ENCODE data around the gene SLC24A3. TPM values are rescaled to one million over a fixed set of nuclear protein-coding genes. Genes with fewer than 3 reads are reported as not detected.

SLC24A3 gene
- total RNA-seq, 6 experiments from 2014 or later: not detected

DNA sequence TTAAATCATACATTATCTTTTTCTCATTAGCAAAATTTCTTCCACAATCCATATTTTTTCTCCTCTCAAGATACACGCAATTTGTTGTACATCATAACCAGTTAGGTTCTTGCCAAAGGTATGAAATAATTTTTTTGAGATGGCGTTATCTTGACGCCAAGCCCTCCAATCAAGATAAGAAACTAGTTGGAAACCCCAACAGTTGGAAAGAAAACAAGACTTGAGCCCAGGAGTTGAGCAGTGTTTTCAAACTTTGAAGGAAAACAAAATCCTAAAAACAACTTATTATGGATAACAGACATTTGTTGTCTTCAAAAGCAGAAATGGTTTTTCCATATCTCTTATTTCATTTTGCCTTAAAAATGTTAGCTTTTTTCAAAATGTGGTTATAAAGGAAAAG lies 184.8 kb downstream of the SLC24A3 start:
- DNase-seq: no peak
- Mint-ChIP-seq H3K4me1 (ENCODE audit: low read depth) (no peaks in the 10 kb centered on the region), H3K36me3 (ENCODE audit: low read depth) (no peaks in the 10 kb centered on the region), H3K27ac (no peak overlapping the region), H3K9me3 (peaks cover 37% of the 10 kb centered on the region), H3K27me3 (ENCODE audit: insufficient read depth) (no peaks in the 10 kb centered on the region; the same call in none of the 2 replicates), H3K4me3 (no peak overlapping the region)
- TF ChIP-seq, protein P1, sequence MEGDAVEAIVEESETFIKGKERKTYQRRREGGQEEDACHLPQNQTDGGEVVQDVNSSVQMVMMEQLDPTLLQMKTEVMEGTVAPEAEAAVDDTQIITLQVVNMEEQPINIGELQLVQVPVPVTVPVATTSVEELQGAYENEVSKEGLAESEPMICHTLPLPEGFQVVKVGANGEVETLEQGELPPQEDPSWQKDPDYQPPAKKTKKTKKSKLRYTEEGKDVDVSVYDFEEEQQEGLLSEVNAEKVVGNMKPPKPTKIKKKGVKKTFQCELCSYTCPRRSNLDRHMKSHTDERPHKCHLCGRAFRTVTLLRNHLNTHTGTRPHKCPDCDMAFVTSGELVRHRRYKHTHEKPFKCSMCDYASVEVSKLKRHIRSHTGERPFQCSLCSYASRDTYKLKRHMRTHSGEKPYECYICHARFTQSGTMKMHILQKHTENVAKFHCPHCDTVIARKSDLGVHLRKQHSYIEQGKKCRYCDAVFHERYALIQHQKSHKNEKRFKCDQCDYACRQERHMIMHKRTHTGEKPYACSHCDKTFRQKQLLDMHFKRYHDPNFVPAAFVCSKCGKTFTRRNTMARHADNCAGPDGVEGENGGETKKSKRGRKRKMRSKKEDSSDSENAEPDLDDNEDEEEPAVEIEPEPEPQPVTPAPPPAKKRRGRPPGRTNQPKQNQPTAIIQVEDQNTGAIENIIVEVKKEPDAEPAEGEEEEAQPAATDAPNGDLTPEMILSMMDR (IDR thresholded peaks at IDR 0.05): no peak

DNA sequence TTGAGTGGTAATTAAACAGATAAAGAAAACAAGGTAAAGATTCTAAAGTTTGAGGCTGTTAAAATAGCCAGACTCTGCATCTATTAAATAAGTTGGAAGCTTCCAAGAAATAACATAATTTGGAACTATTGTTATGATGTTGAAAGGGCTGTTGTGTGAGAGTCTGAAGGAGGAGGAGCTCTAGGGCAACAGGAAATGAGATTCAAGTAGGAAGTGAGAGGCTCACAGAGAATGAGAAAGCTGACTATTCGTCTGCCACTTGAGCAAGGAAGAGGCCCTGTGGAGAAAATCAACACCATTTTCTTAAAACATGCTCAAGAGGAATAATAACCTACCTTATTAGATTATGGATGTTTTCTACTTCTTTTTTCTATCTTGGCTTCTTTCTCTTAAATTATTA lies 185.2 kb downstream of the SLC24A3 start:
- DNase-seq: no peak
- H3K27me3 Mint-ChIP-seq (ENCODE audit: insufficient read depth): no peaks in the 10 kb centered on the region; the same call in none of the 2 replicates
- TF ChIP-seq, protein P1 (IDR thresholded peaks at IDR 0.05): no peak
- no peaks in the 10 kb centered on the region for H3K4me1 Mint-ChIP-seq (ENCODE audit: low read depth)
- H3K27ac Mint-ChIP-seq: no peak overlapping the region
- H3K4me3 Mint-ChIP-seq: no peak overlapping the region
- no peaks in the 10 kb centered on the region for H3K36me3 Mint-ChIP-seq (ENCODE audit: low read depth)
- peaks cover 34% of the 10 kb centered on the region for H3K9me3 Mint-ChIP-seq

DNA sequence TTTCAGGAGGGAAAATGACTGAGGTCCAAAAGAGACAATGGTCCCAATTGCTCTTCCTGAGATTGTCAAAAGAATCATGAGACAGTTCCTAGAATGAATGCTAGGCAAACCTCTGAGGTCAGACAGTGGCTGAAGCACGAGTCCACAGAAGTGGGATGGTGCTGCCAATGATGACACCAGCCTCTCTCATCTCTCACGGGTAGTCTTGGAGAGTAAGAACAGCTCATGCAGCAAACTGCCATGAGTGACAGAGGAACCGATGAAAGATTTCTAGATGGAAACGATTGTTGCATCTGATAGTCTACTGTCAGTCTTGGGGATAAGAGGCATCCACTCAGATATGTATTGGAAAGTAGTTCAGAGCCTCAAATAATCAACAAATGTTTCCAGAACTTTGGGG lies 188.7 kb downstream of the SLC24A3 start:
- Mint-ChIP-seq H3K27ac (no peak overlapping the region), H3K4me3 (no peak overlapping the region), H3K27me3 (ENCODE audit: insufficient read depth) (no peaks in the 10 kb centered on the region; the same call in 1 of the 2 replicates), H3K36me3 (ENCODE audit: low read depth) (no peaks in the 10 kb centered on the region), H3K4me1 (ENCODE audit: low read depth) (no peaks in the 10 kb centered on the region), H3K9me3 (peaks cover 23% of the 10 kb centered on the region)
- no peak for DNase-seq
- TF ChIP-seq, protein P1 (IDR thresholded peaks at IDR 0.05): no peak

DNA sequence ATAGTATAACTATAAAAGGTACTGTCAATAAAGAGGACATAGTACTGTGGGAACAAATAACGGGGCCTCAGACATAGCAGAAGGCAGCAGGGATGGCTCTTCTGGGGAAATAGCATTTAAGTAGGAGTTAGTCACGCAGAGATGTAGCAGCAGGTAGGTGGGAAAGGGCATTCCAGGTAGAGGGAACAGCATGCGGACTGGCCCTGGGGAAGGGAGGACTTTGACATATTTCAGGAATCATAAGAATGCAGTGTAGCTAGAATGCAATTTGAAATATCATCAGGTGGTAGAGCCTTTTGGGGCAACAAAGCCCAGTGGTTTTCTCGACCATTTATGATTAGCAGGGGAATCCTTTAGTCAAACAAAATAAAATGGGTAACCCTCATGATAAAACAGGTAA lies 191.1 kb downstream of the SLC24A3 start:
- TF ChIP-seq, protein P1 (IDR thresholded peaks at IDR 0.05): no peak
- H3K9me3 Mint-ChIP-seq: peaks cover 18% of the 10 kb centered on the region
- peaks cover 3% of the 10 kb centered on the region for H3K27me3 Mint-ChIP-seq (ENCODE audit: insufficient read depth)
- H3K27ac Mint-ChIP-seq: no peak overlapping the region
- no peak overlapping the region for H3K4me3 Mint-ChIP-seq
- no peaks in the 10 kb centered on the region for H3K4me1 Mint-ChIP-seq (ENCODE audit: low read depth)
- no peaks in the 10 kb centered on the region for H3K36me3 Mint-ChIP-seq (ENCODE audit: low read depth)
- DNase-seq: no peak

GRCh38 chr20:19404826-19405225 lies 192.4 kb downstream of the SLC24A3 start:
- Mint-ChIP-seq H3K4me3 (no peak overlapping the region), H3K27ac (no peak overlapping the region), H3K27me3 (ENCODE audit: insufficient read depth) (peaks cover 3% of the 10 kb centered on the region), H3K36me3 (ENCODE audit: low read depth) (no peaks in the 10 kb centered on the region), H3K4me1 (ENCODE audit: low read depth) (no peaks in the 10 kb centered on the region), H3K9me3 (peaks cover 27% of the 10 kb centered on the region)
- DNase-seq: no peak
- TF ChIP-seq, protein P1 (IDR thresholded peaks at IDR 0.05): no peak

GRCh38 chr20:19405958-19406357 lies 193.5 kb downstream of the SLC24A3 start:
- Mint-ChIP-seq H3K4me1 (ENCODE audit: low read depth) (no peaks in the 10 kb centered on the region), H3K36me3 (ENCODE audit: low read depth) (no peaks in the 10 kb centered on the region), H3K27ac (no peak overlapping the region), H3K4me3 (no peak overlapping the region), H3K9me3 (peaks cover 18% of the 10 kb centered on the region), H3K27me3 (ENCODE audit: insufficient read depth) (peaks cover 4% of the 10 kb centered on the region)
- TF ChIP-seq, protein P1 (IDR thresholded peaks at IDR 0.05): no peak
- DNase-seq: no peak
